ENCODE data around the gene CAPNS1. TPM values are rescaled to one million over a fixed set of nuclear protein-coding genes. Genes with fewer than 3 reads are reported as not detected.

The CAPNS1 gene
- total and polyA plus RNA-seq, 10 donors: 130 to 602 (median 347) TPM

DNA sequence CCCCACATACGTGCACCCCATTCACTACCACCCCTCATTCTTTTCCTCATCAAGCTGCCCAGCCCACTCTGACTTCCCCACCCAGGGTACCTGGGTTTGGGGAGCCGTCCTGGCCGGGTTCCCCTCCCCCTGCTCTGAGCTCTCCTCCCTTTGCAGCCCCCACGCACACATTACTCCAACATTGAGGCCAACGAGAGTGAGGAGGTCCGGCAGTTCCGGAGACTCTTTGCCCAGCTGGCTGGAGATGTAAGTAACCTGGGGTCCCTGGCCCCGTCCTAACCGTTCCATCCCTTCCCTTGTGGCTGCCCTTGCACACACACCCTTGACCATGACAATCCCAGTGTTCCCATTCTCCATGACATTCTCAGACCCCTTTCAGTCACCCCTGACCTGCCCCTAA lies 2.6 kb downstream of the CAPNS1 start:
- no peak for DNase-seq
- peaks cover 0 to 60% (median 53%) of the 10 kb centered on the region in 6 donors for H3K36me3 ChIP-seq
- H3K27ac ChIP-seq: no peak overlapping the region
- H3K4me1 ChIP-seq: peaks cover 10 to 37% (median 18%) of the 10 kb centered on the region in 6 donors
- H3K4me3 ChIP-seq: no peak overlapping the region
- H3K27me3 ChIP-seq (replicated peaks in 1 of 7): no peaks in the 10 kb centered on the region
- WGBS, 5 donors: 84 to 93% (median 88%) methylated on average over 9 of the region's 9 CpGs
- intact Hi-C loops (cut with DNase I; ENCODE audit: low total_unique reads): no loop called here
- no peak for TF ChIP-seq POLR2A (IDR thresholded peaks at IDR 0.05)
- TF ChIP-seq, protein P1, sequence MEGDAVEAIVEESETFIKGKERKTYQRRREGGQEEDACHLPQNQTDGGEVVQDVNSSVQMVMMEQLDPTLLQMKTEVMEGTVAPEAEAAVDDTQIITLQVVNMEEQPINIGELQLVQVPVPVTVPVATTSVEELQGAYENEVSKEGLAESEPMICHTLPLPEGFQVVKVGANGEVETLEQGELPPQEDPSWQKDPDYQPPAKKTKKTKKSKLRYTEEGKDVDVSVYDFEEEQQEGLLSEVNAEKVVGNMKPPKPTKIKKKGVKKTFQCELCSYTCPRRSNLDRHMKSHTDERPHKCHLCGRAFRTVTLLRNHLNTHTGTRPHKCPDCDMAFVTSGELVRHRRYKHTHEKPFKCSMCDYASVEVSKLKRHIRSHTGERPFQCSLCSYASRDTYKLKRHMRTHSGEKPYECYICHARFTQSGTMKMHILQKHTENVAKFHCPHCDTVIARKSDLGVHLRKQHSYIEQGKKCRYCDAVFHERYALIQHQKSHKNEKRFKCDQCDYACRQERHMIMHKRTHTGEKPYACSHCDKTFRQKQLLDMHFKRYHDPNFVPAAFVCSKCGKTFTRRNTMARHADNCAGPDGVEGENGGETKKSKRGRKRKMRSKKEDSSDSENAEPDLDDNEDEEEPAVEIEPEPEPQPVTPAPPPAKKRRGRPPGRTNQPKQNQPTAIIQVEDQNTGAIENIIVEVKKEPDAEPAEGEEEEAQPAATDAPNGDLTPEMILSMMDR (IDR thresholded peaks at IDR 0.05 in 8 of 11, conservative IDR thresholded peaks at IDR 0.05 in 3 of 11): no peak
- peak in 1 of 3 donors; percentile 10 for TF ChIP-seq POLR2AphosphoS5 (IDR thresholded peaks at IDR 0.05)
- no peaks in the 10 kb centered on the region for H3K9me3 ChIP-seq

DNA sequence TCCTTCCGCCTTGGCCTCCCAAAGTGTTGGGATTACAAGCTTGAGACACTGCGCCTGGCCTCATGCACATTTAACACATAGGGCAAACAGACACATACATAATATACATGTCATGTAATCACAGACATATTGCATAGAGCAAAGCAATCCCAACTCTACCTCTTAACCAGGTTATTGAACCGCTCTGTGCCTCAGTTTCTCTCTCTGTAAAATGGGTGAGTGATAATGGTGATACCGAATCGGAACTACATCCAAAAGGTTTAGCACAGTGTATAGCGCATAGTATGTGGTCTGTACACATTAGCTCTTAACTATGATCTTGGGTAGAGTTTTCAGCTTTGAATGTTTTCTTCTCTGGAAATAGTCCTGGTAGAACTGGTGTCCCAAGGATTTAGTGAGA lies 4.8 kb downstream of the CAPNS1 start:
- H3K4me3 ChIP-seq: no peak overlapping the region
- no peak overlapping the region for H3K27ac ChIP-seq
- no peaks in the 10 kb centered on the region for H3K9me3 ChIP-seq
- DNase-seq: no peak
- intact Hi-C loops (cut with DNase I; ENCODE audit: low total_unique reads): no loop called here
- H3K4me1 ChIP-seq: peaks cover 7 to 21% (median 12%) of the 10 kb centered on the region in 6 donors
- TF ChIP-seq, protein P1 (IDR thresholded peaks at IDR 0.05 in 8 of 11, conservative IDR thresholded peaks at IDR 0.05 in 3 of 11): no peak
- TF ChIP-seq POLR2A (IDR thresholded peaks at IDR 0.05) (no peak), POLR2AphosphoS5 (IDR thresholded peaks at IDR 0.05) (no peak)
- no peaks in the 10 kb centered on the region for H3K27me3 ChIP-seq (replicated peaks in 1 of 7)
- WGBS, 5 donors: 95 to 98% (median 97%) methylated on average over 6 of the region's 6 CpGs
- H3K36me3 ChIP-seq: peaks cover 0 to 81% (median 74%) of the 10 kb centered on the region in 6 donors

DNA sequence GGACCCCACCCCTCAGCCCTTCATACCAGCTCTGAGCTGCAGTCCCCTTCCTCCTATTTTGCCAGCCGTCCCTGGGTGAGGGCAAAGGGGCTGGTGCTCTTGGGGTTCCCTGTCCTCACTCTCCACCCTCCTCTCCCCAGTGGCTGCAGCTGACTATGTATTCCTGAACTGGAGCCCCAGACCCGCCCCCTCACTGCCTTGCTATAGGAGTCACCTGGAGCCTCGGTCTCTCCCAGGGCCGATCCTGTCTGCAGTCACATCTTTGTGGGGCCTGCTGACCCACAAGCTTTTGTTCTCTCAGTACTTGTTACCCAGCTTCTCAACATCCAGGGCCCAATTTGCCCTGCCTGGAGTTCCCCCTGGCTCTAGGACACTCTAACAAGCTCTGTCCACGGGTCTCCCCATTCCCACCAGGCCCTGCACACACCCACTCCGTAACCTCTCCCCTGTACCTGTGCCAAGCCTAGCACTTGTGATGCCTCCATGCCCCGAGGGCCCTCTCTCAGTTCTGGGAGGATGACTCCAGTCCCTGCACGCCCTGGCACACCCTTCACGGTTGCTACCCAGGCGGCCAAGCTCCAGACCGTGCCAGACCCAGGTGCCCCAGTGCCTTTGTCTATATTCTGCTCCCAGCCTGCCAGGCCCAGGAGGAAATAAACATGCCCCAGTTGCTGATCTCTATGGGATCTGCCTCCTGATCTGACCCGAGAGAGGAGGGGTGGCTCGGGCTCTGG lies 10.0 kb downstream of the CAPNS1 start:
- 88 to 93% (median 91%) methylated on average over 13 of the region's 13 CpGs for WGBS, 5 donors
- intact Hi-C loops (cut with DNase I; ENCODE audit: low total_unique reads): no loop called here
- H3K36me3 ChIP-seq: peaks cover 0 to 86% (median 58%) of the 10 kb centered on the region in 6 donors

DNA sequence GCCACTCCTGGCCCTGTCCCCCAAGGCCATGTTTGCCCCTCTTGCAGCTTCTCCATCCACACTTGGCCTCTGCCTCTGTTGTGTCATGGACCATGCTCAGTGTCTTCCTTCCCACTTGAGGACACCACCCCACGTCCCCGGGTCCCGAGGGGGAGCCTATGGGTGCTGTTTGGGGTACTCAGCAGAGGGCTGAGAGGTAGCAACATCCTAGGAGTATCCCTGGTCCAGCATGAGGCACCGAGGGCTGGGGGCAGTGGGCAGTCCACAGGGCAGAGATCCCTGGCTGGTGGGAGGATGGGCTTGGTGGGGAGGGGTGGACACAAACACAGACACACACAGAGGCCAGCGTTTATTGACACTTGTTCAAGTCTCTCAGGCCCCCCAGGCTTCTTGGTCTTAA lies 10.7 kb downstream of the CAPNS1 start:
- peak overlapping the region in 2 of 8 donors; percentile 41 to 69 for H3K4me3 ChIP-seq

More for the DNA sequence above, 10.0 kb downstream of the CAPNS1 start:
- Histone ChIP-seq H3K9me3 (no peaks in the 10 kb centered on the region), H3K4me3 (no peak overlapping the region), H3K4me1 (peaks cover 0 to 38% (median 11%) of the 10 kb centered on the region in 6 donors), H3K27ac (peak overlapping the region in 2 of 8 donors; percentile 88 to 93), H3K27me3 (replicated peaks in 1 of 7) (no peaks in the 10 kb centered on the region)
- TF ChIP-seq POLR2A (IDR thresholded peaks at IDR 0.05): no peak
- peak in 1 of 3 donors; percentile 50 for TF ChIP-seq POLR2AphosphoS5 (IDR thresholded peaks at IDR 0.05)
- DNase-seq: no peak

More for the DNA sequence above, 10.7 kb downstream of the CAPNS1 start:
- TF ChIP-seq, protein P1 (IDR thresholded peaks at IDR 0.05 in 8 of 11, conservative IDR thresholded peaks at IDR 0.05 in 3 of 11): no peak
- TF ChIP-seq POLR2AphosphoS5 (IDR thresholded peaks at IDR 0.05): no peak
- TF ChIP-seq POLR2A (IDR thresholded peaks at IDR 0.05): no peak
- DNase-seq: no peak
- Histone ChIP-seq H3K9me3 (no peaks in the 10 kb centered on the region), H3K4me1 (peaks cover 0 to 38% (median 11%) of the 10 kb centered on the region in 6 donors), H3K27me3 (replicated peaks in 1 of 7) (no peaks in the 10 kb centered on the region), H3K36me3 (peaks cover 0 to 78% (median 52%) of the 10 kb centered on the region in 6 donors), H3K27ac (peak overlapping the region in 7 of 8 donors; percentile 84 to 97 (median 90))
- 76 to 85% (median 79%) methylated on average over 5 of the region's 5 CpGs for WGBS, 5 donors
- intact Hi-C loops (cut with DNase I; ENCODE audit: low total_unique reads): no loop called here

Data from spleen (tissue), 11 donors.